B cell (primary cell): Measurements from ENCODE around the gene PTPRN2. TPM values are rescaled to one million over a fixed set of nuclear protein-coding genes. Genes with fewer than 3 reads are reported as not detected.

Experiments used
- ATAC-seq: fragments of 200-7000 bp; cut with Tn5 transposase; one replicate; pipeline ENCODE4 v1.10.0; 2021; ENCODE audit warnings: low read depth, mild to moderate bottlenecking, moderate number of reproducible peaks, moderate library complexity
- CTCF ChIA-PET: fragments of 350-600 bp; sonication (Branson Sonifier 250); formaldehyde crosslinking; loops from one replicate; lab custom pipeline; 2021; ENCODE audit warnings: antibody characterized with exemption, inconsistent platforms; lab: Charles Lee
- POLR2A ChIA-PET: fragments of 350-600 bp; sonication (Branson Sonifier 250); formaldehyde crosslinking; loops from one replicate; lab custom pipeline; 2021; ENCODE audit warnings: antibody characterized with exemption; lab: Charles Lee
- DNase-seq: peaks from one replicate; pipeline ENCODE4 v3.0.0; 2013
- H2AFZ ChIP-seq: 2 replicates; pipeline ENCODE4 v1.6.1; 2012; ENCODE audit warnings: mild to moderate bottlenecking, low read depth, low read length; ENCODE audit not compliant: insufficient read depth, poor library complexity, severe bottlenecking
- H3K27ac ChIP-seq, 2 donors: 1 replicate in 1 of 2; 2 replicates in 1 of 2; pipeline ENCODE4 v1.5.1; 2012 to 2013; ENCODE audit warnings: low read length in 2 of 2, mild to moderate bottlenecking in 2 of 2, moderate library complexity in 1 of 2
- H3K27me3 ChIP-seq, 4 experiments: fragments of 200-600 bp in 1 of 4; sonication (generic) in 1 of 4; replicated peaks in 1 of 4; 1 replicate in 2 of 4; 2 replicates in 2 of 4; pipeline versions ENCODE4 v1.6.1 to v1.7.0; 2013 to 2016; ENCODE audit warnings: low read length in 3 of 4, mild to moderate bottlenecking in 2 of 4, mixed read lengths in 1 of 4, moderate library complexity in 1 of 4; ENCODE audit not compliant: insufficient read depth in 4 of 4, control insufficient read depth in 3 of 4; ENCODE audit errors: control extremely low read depth in 1 of 4
- H3K36me3 ChIP-seq, 2 experiments: replicated peaks in 1 of 2; 1 replicate in 1 of 2; 2 replicates in 1 of 2; pipeline versions ENCODE4 v1.6.1 to v1.7.1; 2013; ENCODE audit warnings: low read length in 1 of 2; ENCODE audit not compliant: insufficient read depth in 2 of 2, control insufficient read depth in 1 of 2; ENCODE audit errors: control extremely low read depth in 1 of 2, extremely low read depth in 1 of 2
- H3K4me1 ChIP-seq, 2 donors: fragments of 200-600 bp in 1 of 2; sonication (generic) in 1 of 2; 1 replicate in 1 of 2; 2 replicates in 1 of 2; pipeline versions ENCODE4 v1.5.1 to v1.6.1; 2013 to 2017; ENCODE audit warnings: low read length in 2 of 2; ENCODE audit not compliant: control insufficient read depth in 2 of 2, insufficient read depth in 2 of 2
- H3K4me2 ChIP-seq: replicated peaks from 2 replicates; pipeline ENCODE3; 2012; ENCODE audit warnings: mild to moderate bottlenecking, low read depth, low read length; ENCODE audit not compliant: poor library complexity, severe bottlenecking
- H3K4me3 ChIP-seq, 5 experiments: fragments of 200-600 bp in 1 of 5; sonication (generic) in 1 of 5; 1 replicate in 3 of 5; 2 replicates in 2 of 5; pipeline versions ENCODE4 v1.5.1 to v1.7.0; 2011 to 2016; ENCODE audit warnings: low read length in 4 of 5, mild to moderate bottlenecking in 4 of 5, low read depth in 2 of 5, control low read depth in 1 of 5, moderate library complexity in 1 of 5; ENCODE audit not compliant: insufficient read depth in 1 of 5; ENCODE audit errors: control extremely low read depth in 1 of 5, extremely low read depth in 1 of 5
- H3K79me2 ChIP-seq: fragments of 200-600 bp; sonication (generic); one replicate; pipeline ENCODE4 v1.6.0; 2016; ENCODE audit warnings: low read length; ENCODE audit not compliant: control insufficient read depth, insufficient read depth
- H3K9ac ChIP-seq: fragments of 200-600 bp; sonication (generic); 2 replicates; pipeline ENCODE4 v1.6.1; 2017; ENCODE audit warnings: mild to moderate bottlenecking, low read length, moderate library complexity
- H3K9me3 ChIP-seq, 3 donors: one replicate each; pipeline versions ENCODE4 v1.6.1 to v1.7.1; 2013; ENCODE audit warnings: low read length in 2 of 3; ENCODE audit not compliant: control insufficient read depth in 2 of 3, insufficient read depth in 1 of 3; ENCODE audit errors: control extremely low read depth in 1 of 3
- H4K20me1 ChIP-seq: 2 replicates; pipeline ENCODE4 v1.6.0; 2012; ENCODE audit warnings: mild to moderate bottlenecking, low read length; ENCODE audit not compliant: insufficient read depth, control insufficient read depth, poor library complexity, severe bottlenecking
- H3K27ac Mint-ChIP-seq: one replicate; pipeline ENCODE4 v1.8.0; 2021; ENCODE audit warnings: mixed read lengths
- H3K27me3 Mint-ChIP-seq: one replicate; pipeline ENCODE4 v1.8.0; 2021; ENCODE audit warnings: mixed read lengths
- H3K4me1 Mint-ChIP-seq: one replicate; pipeline ENCODE4 v1.8.0; 2021; ENCODE audit warnings: mixed read lengths
- H3K4me3 Mint-ChIP-seq: one replicate; pipeline ENCODE4 v1.8.0; 2021; ENCODE audit warnings: mixed read lengths
- H3K9me3 Mint-ChIP-seq: one replicate; pipeline ENCODE4 v1.8.0; 2022; ENCODE audit warnings: mixed read lengths; ENCODE audit not compliant: insufficient read depth
- EZH2 ChIP-seq: IDR thresholded peaks from 2 replicates; pipeline ENCODE4 v1.6.1; 2012; ENCODE audit warnings: borderline replicate concordance, low read depth, mild to moderate bottlenecking, moderate library complexity, low read length; ENCODE audit not compliant: insufficient read depth, poor library complexity, severe bottlenecking
- WGBS: methylation state at CpG from one replicate; pipeline ENCODE4 v1.1.5; 2013; ENCODE audit warnings: missing lambda C conversion rate; ENCODE audit not compliant: insufficient coverage; 5-methylcytosine and 5-hydroxymethylcytosine counted together
- intact Hi-C: fragments of 100-400 bp; cut with micrococcal nuclease; formaldehyde crosslinking; loops from one replicate; pipeline ENCODE4 v1.10.0; 2022
- polyA plus RNA-seq: library from polyadenylated mRNA; depleted of rRNA; stranded (reverse); fragments of >200 nt; gene quantifications from 2 replicates; pipeline ENCODE4 v1.2.3, GENCODE V29; 2012
- total RNA-seq, 2 donors: library from RNA; stranded (reverse); fragments of 120-200 nt in 1 of 2; gene quantifications; 1 replicate in 1 of 2; 2 replicates in 1 of 2; pipeline versions ENCODE4 v1.2.3 to v1.2.4, GENCODE V29; 2013 to 2022
- TF ChIP-seq, protein P1 (sequence below): fragments of 200-600 bp; IDR thresholded peaks from one replicate; pipeline ENCODE4 v1.8.0; 2022; ENCODE audit warnings: antibody characterized with exemption, mild to moderate bottlenecking

PTPRN2 gene
- total and polyA plus RNA-seq, 2 donors (not counting 1 experiment from before 2014, with no cell fraction given) = 2.0 to 5.0 TPM

GRCh38 chr7:157596026-157596425 lies 991.6 kb downstream of the PTPRN2 start:
- 94% methylated on average over 8 of the region's 11 CpGs for WGBS
- DNase-seq (no peak), ATAC-seq (no peak)
- no peaks in the 10 kb centered on the region for H3K27me3 Mint-ChIP-seq
- H3K4me2 ChIP-seq = no peak overlapping the region
- ChIA-PET CTCF (no interaction called here), POLR2A (no interaction called here)
- no peaks in the 10 kb centered on the region for H3K9me3 Mint-ChIP-seq
- peaks cover 0 to 12% (median 0%) of the 10 kb centered on the region in 3 donors for H3K9me3 ChIP-seq
- H3K4me1 ChIP-seq = no peaks in the 10 kb centered on the region
- no peak overlapping the region for H2AFZ ChIP-seq
- H3K27me3 ChIP-seq = no peaks in the 10 kb centered on the region
- H3K4me3 ChIP-seq = no peak overlapping the region
- no peak overlapping the region for H3K27ac Mint-ChIP-seq
- no peak overlapping the region for H3K27ac ChIP-seq
- TF ChIP-seq, protein P1, sequence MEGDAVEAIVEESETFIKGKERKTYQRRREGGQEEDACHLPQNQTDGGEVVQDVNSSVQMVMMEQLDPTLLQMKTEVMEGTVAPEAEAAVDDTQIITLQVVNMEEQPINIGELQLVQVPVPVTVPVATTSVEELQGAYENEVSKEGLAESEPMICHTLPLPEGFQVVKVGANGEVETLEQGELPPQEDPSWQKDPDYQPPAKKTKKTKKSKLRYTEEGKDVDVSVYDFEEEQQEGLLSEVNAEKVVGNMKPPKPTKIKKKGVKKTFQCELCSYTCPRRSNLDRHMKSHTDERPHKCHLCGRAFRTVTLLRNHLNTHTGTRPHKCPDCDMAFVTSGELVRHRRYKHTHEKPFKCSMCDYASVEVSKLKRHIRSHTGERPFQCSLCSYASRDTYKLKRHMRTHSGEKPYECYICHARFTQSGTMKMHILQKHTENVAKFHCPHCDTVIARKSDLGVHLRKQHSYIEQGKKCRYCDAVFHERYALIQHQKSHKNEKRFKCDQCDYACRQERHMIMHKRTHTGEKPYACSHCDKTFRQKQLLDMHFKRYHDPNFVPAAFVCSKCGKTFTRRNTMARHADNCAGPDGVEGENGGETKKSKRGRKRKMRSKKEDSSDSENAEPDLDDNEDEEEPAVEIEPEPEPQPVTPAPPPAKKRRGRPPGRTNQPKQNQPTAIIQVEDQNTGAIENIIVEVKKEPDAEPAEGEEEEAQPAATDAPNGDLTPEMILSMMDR = no peak
- no peak for TF ChIP-seq EZH2
- no peaks in the 10 kb centered on the region for H3K36me3 ChIP-seq
- H3K9ac ChIP-seq = no peak overlapping the region
- no peaks in the 10 kb centered on the region for H4K20me1 ChIP-seq
- intact Hi-C loops = no loop called here
- H3K4me3 Mint-ChIP-seq = no peak overlapping the region
- H3K4me1 Mint-ChIP-seq = no peaks in the 10 kb centered on the region
- H3K79me2 ChIP-seq = no peaks in the 10 kb centered on the region

DNA sequence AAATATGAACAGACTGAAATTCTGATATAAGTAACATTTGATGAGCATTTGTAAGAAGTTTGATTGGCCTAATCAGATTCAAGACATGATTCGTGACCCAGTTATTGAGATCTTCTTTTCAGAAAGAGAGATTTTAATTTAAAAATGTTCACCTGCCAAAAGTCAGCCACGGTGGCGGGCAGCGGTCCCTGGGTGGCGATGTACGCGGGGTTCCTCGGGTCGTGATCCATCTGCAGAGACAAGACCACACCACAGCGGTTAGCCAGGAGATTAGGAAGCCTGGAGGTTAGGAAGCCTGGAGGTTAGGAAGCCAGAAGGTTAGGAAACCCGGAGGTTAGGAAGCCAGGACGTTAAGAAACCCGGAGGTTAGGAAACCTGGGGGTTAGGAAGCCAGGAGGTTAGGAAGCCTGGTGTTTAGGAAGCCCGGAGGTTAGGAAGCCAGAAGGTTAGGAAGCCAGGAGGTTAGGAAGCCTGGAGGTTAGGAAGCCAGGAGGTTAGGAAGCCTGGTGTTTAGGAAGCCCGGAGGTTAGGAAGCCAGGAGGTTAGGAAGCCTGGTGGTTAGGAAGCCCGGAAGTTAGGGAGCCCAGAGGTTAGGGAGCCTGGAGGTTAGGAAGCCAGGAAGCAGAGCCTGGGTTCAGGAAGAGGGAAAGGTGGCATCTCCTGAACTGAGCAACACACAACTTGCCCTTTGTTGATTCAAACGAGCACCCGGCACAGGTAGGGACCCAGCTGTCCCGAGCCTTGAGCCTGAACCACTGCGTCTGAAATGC lies 992.4 kb downstream of the PTPRN2 start:
- Histone ChIP-seq H3K4me1 (no peaks in the 10 kb centered on the region), H3K79me2 (no peaks in the 10 kb centered on the region), H3K36me3 (no peaks in the 10 kb centered on the region), H2AFZ (no peak overlapping the region), H3K9ac (no peak overlapping the region), H3K9me3 (peaks cover 0 to 12% (median 0%) of the 10 kb centered on the region in 3 donors), H3K4me2 (no peak overlapping the region), H4K20me1 (no peaks in the 10 kb centered on the region), H3K27ac (no peak overlapping the region), H3K4me3 (no peak overlapping the region), H3K27me3 (no peaks in the 10 kb centered on the region)
- ChIA-PET CTCF (no interaction called here), POLR2A (no interaction called here)
- TF ChIP-seq EZH2 = no peak
- TF ChIP-seq, protein P1 = no peak
- no peaks in the 10 kb centered on the region for H3K4me1 Mint-ChIP-seq
- H3K9me3 Mint-ChIP-seq = no peaks in the 10 kb centered on the region
- ATAC-seq (no peak), DNase-seq (no peak)
- H3K27me3 Mint-ChIP-seq = no peaks in the 10 kb centered on the region
- no peak overlapping the region for H3K27ac Mint-ChIP-seq
- WGBS = 91% methylated on average over 20 of the region's 20 CpGs
- intact Hi-C loops = no loop called here
- no peak overlapping the region for H3K4me3 Mint-ChIP-seq
